ENCODE data around the gene FUT3. TPM values are rescaled to one million over a fixed set of nuclear protein-coding genes. Genes with fewer than 3 reads are reported as not detected.
"Not testable (repeated sequence)": the region's sequence is repeated elsewhere in the genome, so short reads cannot be mapped to it uniquely, and the experiment has no call there.

Gene FUT3
- not detected for total RNA-seq

DNA sequence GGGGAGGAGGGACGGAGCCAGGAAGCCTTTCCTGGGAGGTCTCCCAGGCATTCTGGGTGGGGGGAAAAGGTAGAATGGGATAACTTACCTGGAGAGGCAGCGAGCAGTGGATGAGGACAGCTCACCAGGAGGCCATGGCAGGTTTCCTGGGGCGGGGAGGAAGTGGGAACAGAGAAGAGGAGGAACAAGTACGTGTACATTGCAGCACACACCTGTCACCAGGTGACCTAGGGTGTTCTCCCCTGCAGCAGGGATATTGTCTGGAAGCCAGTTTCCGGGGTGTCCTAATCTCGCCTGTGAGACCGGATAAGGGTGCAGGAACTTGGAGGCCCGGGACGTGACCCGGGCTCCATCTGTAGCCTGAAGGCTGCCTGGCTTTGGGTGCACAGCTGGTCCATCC lies at the start of gene FUT3:
Gene FUT3, minus strand, starts transcription at position 148 of the 400 bp plus-strand sequence.
- DNase-seq (ENCODE audit: low spot score in 2 of 2) (no peak), FAIRE-seq (no peak)

- FAIRE-seq (no peak), DNase-seq (ENCODE audit: low spot score in 2 of 2) (no peak)
Measured at GRCh38 chr19:5900976-5901375, 49.7 kb upstream of the FUT3 start.

DNA sequence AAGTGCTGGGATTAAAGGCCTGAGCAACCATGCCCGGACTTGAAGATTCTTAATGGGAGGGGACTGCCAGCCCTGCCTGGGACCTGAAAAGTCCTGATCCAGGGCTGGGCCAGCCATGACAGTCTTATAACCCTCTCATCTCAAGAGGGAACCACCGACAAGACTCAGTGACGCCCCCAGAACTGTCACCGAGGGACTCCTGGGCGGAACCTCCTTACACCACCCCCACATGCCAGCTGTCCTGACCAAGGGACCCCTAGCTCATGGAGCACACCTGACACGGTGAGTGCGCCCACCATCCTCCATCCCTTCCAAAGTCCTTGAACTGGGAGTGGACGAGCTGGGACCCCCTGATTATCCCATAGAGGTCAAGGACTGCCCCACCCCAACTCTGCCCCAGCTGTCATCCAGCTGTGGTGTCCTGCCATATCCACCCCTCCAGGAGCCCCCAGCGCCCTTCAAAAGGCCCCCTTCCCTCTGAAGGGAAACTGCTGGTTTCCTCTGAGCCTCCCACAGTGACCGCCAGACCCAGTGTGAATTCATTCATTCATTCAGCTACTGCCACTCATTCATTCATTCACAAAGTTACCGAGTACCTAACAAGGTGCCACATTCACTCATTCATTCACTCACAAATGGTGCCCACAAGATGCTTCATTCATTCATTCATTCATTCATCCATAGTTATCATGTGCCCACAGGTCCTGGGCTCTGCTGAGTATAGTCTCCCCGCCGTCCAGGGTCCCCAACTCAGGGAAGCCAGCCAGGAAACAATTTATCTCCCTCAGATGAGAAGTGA lies 48.7 kb upstream of the FUT3 start:
- no peak for FAIRE-seq
- DNase-seq (ENCODE audit: low spot score in 2 of 2): no peak

- FAIRE-seq (no peak), DNase-seq (ENCODE audit: low spot score in 2 of 2) (no peak)
Measured at GRCh38 chr19:5897189-5897969, 46.1 kb upstream of the FUT3 start.

GRCh38 chr19:5896365-5897076 lies 45.3 kb upstream of the FUT3 start:
- FAIRE-seq (no peak), DNase-seq (ENCODE audit: low spot score in 2 of 2) (no peak)

DNA sequence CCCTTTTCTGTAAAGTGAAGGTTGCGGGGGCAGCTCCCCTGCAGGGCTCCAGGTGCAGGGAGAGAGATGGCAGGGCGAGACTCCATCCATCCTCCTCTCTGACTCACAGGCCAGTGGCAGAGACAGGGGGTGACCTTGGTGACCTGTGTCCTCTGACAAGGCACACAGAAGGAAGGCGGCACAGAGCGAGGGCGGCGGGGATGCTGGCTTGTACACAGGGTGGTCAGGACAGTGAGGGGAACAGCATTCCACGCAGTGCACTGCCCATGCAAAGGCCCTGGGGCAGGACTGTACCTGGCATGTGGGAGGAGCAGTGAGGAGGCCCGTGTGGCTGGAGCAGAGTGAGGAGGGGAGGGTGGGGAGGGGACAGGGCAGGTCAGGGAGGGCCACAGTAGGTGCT lies 44.6 kb upstream of the FUT3 start:
- FAIRE-seq (no peak), DNase-seq (ENCODE audit: low spot score in 2 of 2) (no peak)

DNA sequence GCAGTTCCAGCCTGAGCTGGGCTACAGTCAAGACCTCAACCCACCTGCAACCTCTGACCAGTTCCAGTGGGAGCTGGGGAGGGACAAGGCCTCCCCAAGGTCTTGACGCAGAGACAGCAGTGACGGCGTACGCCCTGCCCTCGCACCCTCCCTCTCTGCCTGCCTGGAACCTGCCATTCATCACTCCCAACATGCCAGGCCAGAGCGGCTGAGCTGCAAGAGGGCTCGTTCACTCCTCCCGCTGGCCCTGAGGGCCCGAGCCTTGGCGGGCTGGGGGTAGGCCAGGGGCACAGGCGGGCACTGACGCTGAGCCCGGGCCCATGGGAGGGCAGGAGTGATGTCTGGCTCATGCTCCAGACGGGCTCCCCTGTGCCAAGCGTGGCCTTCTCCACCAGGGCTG lies 44.2 kb upstream of the FUT3 start:
- DNase-seq (ENCODE audit: low spot score in 2 of 2): no peak
- FAIRE-seq: no peak

DNA sequence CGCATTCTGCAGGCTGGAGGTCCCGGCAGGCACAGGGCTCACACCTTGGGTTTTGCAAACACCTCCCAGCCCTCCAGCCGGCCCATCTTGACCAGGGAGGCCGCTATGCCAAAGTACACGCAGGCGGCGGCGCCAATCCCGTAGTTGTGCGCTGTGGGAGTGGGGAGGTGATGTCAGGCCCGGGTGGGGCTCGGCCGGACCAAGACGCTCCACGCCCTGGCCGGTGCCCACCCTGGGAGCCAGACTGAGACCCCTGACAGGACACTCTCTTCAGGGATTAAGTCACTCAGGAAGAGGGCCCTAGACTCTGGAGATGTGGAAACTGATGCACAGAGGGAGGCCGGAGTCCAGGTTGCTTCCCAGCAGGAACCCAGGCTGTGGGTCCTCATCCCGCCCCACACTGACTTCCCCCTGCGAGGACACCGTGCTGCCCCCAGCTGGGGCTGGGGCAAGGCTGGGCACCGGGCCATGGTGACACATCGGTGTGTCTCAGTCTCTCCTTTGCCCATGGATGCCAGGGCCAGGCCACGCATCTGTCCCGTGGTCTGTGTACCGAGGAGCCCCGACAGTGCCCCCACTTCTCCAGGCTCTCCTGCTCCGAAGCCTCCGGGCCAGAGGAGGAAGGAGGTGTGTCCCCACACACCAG lies 43.6 kb upstream of the FUT3 start:
- FAIRE-seq: no peak

GRCh38 chr19:5893907-5894703 lies 42.9 kb upstream of the FUT3 start:
- FAIRE-seq (no peak), DNase-seq (ENCODE audit: low spot score in 2 of 2) (no peak)

More for the DNA sequence above, 43.6 kb upstream of the FUT3 start:
- DNase-seq (ENCODE audit: low spot score in 2 of 2): no peak

DNA sequence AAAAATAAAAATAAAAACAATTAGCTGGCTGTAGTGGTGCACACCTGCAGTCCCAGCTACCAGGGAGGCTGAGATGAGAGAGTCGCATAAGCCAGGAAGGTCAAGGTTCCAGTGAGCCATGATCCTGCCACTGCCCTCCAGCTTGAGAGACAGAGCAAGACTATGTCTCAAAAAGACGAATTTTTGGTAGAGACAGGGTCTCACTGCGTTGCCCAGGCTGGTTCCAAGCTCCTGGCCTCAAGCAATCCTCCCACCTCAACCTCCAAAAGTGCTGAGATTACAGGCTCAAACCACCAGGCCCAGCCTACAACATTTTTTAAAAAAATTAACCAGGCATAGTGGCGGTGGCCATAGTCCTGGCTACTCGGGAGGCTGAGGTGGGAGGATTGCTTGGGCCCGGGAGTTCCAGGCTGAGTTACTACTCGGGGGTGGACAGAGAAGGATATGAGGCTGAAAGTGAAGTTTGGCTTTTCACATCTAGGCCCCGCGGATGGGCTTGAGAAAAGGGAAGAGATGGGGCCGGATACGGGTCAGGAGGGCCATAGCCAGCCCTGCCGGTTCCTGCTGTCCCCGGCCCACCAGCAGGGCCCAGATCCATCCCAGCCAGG lies 42.2 kb upstream of the FUT3 start:
- no peak for FAIRE-seq
- no peak for DNase-seq (ENCODE audit: low spot score in 2 of 2)

DNA sequence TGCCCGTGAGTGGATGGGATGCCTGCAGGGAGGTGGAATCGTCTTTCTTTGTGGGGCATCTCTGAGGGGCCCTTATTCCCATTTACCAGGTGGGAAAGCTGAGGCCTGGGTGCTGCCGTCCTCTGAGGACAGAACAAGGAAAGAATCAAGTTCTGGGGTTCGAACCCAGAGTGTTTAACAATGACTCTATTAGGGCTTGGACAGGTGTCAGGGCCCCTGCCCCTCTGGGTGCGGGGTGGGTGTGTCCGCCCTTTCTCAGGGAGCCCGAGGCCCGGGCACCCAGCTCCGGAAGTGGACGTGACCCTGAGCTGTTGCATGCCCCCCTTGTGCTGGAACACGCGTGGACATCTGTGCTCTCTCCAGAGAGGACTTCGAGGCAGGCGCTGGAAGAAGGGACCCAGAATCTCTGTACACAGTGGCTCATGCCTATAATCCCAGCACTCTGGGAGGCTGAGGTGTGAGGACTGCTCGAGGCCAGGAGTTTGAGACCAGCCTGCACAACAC lies 41.6 kb upstream of the FUT3 start:
- FAIRE-seq: no peak
- no peak for DNase-seq (ENCODE audit: low spot score in 2 of 2)

- FAIRE-seq: no peak
Measured at GRCh38 chr19:5891938-5892771, 40.9 kb upstream of the FUT3 start.

DNA sequence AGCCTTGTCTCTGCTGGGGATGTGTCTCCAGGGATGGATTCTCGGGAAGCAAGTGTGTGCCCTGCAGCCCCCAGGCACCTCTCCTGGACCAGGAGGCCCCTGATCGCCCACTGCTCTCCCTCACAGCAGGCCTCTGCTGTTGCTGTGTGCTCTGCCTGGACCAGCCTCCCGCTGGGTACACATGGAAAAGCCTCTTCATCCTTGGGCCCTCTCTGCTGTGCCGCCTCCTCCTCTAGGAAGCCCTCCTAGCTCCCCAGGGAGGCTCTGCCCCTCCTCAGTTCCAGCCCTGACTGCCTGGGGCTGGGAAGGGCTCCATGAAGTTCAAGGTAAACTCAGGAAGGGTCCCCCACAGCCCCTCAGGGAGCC lies 40.3 kb upstream of the FUT3 start:
- DNase-seq (ENCODE audit: low spot score in 2 of 2) (no peak), FAIRE-seq (no peak)

More at GRCh38 chr19:5891938-5892771, 40.9 kb upstream of the FUT3 start:
- DNase-seq (ENCODE audit: low spot score in 2 of 2): peak; percentile 60 to 64

DNA sequence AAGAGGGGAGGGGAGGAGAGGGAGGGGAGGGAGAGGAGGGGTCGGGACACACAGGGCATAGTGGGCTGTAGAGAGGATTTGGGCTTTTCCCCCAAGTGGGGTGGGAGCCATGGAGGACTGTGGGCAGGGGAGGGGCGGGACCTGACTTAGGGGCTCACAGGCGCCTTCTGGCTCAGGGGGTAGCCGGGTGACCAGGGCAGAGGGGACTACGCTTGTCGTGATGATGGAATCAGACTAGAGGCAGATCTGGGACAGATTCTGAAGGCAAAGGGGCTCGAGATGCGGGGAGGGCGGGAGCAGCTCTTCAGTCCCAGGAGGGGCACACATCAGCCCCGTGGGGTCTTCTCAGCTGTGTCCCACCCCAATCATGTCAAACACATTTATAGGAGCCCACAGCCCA lies 38.9 kb upstream of the FUT3 start:
- FAIRE-seq: no peak
- no peak for DNase-seq (ENCODE audit: low spot score in 2 of 2)

DNA sequence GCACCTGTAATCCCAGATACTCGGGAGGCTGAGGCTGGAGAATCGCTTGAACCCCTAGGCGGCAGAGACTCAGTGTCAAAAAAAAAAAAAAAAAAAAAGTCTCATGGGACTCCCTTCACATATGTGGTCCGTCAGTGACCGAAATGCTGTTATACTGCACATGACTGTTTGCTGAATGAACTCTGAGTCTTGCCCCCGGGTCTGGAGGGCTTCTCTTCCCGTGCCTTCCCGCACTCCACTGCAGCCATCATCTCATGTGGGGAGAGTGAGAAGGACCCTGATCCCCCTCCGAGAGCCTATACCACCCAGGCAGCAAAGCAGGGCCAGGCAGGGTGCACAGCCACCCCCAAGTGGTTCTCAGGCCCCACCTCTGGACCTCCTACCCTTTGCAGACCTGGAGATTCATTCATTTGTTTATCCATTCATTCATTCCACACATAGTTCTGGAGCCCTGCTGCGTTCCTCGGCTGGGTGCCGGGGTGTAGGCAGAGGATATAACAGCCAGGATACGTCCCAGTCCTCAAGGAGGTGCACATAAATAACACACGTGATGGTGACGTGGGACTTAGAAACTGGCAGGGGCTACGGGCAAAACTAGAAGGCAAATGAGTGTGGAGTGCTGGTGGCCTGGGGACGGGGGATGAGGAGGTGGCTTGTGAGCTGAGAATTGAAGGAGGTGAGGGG lies 38.2 kb upstream of the FUT3 start:
- no peak for FAIRE-seq
- DNase-seq (ENCODE audit: low spot score in 2 of 2): no peak

DNA sequence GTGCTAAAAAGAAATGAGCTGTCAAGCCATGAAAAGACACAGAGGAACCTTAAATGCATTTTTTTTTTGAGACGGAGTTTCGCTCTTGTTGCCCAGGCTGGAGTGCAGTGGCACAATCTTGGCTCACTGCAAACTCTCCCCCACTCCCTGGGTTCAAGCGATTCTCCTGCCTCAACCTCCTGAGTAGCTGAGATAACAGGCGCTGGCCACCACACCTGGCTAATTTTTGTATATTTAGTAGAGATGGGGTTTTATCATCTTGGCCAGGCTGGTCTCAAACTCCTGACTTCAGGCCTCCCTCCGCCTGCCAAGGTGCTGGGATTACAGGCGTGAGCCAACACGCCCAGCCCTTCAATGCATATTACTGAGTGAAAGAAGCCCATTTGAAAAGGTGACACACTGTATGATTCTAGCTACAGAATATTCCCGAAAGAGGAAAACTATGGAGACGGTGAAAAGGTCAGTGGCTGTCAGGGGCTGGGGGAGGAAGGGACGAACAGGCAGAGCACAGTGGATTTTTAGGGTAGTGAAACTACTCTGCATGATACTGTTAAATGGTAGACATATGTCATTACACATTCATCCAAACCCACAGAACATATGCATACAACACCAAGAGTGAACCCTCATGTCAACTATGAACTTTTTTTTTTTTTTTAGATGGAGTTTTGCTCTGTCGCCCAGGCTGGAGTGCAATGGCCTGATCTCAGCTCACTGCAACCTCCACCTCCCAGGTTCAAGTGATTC lies 33.0 kb upstream of the FUT3 start:
- FAIRE-seq; DNase-seq (ENCODE audit: low spot score in 2 of 2): not testable (repeated sequence)
